HEK293T (cell line): ENCODE data around the gene SHMT2.

Experiments used
- ARNT ChIP-seq: fragments of 450-650 bp; IDR thresholded peaks from 2 replicates; pipeline ENCODE4 v1.6.1; 2017; ENCODE audit warnings: mild to moderate bottlenecking
- BHLHE40 ChIP-seq: fragments of 450-650 bp; IDR thresholded peaks from 2 replicates; pipeline ENCODE4 v1.6.1; 2016; ENCODE audit warnings: mild to moderate bottlenecking, moderate library complexity, borderline replicate concordance
- ELF4 ChIP-seq: fragments of 450-650 bp; IDR thresholded peaks from 2 replicates; pipeline ENCODE4 v1.6.1; 2017; ENCODE audit warnings: antibody characterized with exemption
- FOXA1 ChIP-seq: fragments of 450-650 bp; IDR thresholded peaks from 2 replicates; pipeline ENCODE4 v1.6.1; 2016; ENCODE audit warnings: mild to moderate bottlenecking
- FOXK2 ChIP-seq: fragments of 450-650 bp; IDR thresholded peaks from 2 replicates; pipeline ENCODE4 v1.6.1; 2016; ENCODE audit warnings: mild to moderate bottlenecking
- FOXM1 ChIP-seq: fragments of 450-650 bp; IDR thresholded peaks from 2 replicates; pipeline ENCODE4 v1.6.1; 2017; ENCODE audit warnings: mild to moderate bottlenecking, borderline replicate concordance
- HDGF ChIP-seq: fragments of 450-650 bp; IDR thresholded peaks from 2 replicates; pipeline ENCODE4 v1.6.1; 2017; ENCODE audit warnings: antibody characterized with exemption, borderline replicate concordance
- L3MBTL2 ChIP-seq: fragments of 450-650 bp; conservative IDR thresholded peaks from 2 replicates; pipeline ENCODE4 v1.6.1; 2016; ENCODE audit warnings: mild to moderate bottlenecking
- NFRKB ChIP-seq: fragments of 450-650 bp; IDR thresholded peaks from 2 replicates; pipeline ENCODE4 v1.6.1; 2016; ENCODE audit warnings: mild to moderate bottlenecking, moderate library complexity
- SP1 ChIP-seq: fragments of 450-650 bp; IDR thresholded peaks from 2 replicates; pipeline ENCODE4 v1.6.1; 2017
- SUZ12 ChIP-seq: fragments of 450-650 bp; IDR thresholded peaks from 2 replicates; pipeline ENCODE4 v1.6.1; 2016; ENCODE audit warnings: mild to moderate bottlenecking
- TARDBP ChIP-seq: fragments of 450-650 bp; IDR thresholded peaks from 2 replicates; pipeline ENCODE4 v1.6.1; 2016
- ZNF384 ChIP-seq: fragments of 450-650 bp; IDR thresholded peaks from 2 replicates; pipeline ENCODE4 v1.6.1; 2016
- TF ChIP-seq, protein P1 (sequence below): fragments of 450-650 bp; IDR thresholded peaks from 2 replicates; pipeline ENCODE4 v1.6.1; 2016

DNA sequence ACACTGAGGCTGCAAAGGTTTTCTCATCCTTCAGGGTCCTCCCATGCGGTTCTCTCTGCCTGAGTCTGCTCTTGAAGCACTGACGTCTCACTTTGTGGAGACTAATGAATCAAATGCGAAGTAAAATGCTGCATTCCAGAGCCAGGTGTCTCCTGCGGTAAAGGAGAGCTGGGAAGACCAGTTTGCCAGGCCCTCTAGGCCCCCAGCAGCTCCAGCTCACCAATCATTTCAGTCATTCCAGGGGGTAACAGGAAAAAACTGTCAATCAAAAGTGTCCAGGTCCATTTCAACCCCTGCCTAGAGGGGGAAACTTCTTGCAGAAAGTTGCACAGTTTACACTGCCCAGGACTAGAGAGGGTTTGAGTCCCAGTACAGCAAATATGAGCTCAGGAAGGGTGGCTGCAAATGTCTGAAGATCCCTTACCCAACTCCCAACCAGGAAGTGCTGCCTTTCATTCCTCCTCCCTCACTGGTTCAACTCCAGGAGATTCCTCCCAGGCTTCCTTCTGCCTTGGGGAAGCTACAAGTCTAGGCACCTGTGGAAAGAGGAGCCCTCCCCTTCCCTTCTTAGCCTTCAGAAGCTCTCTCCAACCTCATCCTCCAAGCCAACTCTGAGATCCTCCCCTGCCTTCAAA, 15.6 kb upstream of the SHMT2 start:
- TF ChIP-seq SUZ12 (no peak), ELF4 (no peak), HDGF (no peak), FOXK2 (no peak), FOXM1 (no peak), SP1 (no peak), ZNF384 (no peak), FOXA1 (no peak), ARNT (no peak), TARDBP (no peak), BHLHE40 (no peak), NFRKB (no peak), L3MBTL2 (no peak)
- TF ChIP-seq, protein P1, sequence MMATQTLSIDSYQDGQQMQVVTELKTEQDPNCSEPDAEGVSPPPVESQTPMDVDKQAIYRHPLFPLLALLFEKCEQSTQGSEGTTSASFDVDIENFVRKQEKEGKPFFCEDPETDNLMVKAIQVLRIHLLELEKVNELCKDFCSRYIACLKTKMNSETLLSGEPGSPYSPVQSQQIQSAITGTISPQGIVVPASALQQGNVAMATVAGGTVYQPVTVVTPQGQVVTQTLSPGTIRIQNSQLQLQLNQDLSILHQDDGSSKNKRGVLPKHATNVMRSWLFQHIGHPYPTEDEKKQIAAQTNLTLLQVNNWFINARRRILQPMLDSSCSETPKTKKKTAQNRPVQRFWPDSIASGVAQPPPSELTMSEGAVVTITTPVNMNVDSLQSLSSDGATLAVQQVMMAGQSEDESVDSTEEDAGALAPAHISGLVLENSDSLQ: peak; percentile 57
